Activated T-helper 1 cell treated with anti-CD3 and anti-CD28 coated beads, Interleukin-2, amount 50 U/mL, for 16 hours (primary cell): ENCODE data around the gene TEX9.

Source experiments
- DNase-seq, 2 donors: peaks; one replicate each; pipeline ENCODE4 v3.0.0-alpha.2; 2020; ENCODE audit warnings: low read depth in 1 of 2, low spot score in 1 of 2

TEX9 gene

DNA sequence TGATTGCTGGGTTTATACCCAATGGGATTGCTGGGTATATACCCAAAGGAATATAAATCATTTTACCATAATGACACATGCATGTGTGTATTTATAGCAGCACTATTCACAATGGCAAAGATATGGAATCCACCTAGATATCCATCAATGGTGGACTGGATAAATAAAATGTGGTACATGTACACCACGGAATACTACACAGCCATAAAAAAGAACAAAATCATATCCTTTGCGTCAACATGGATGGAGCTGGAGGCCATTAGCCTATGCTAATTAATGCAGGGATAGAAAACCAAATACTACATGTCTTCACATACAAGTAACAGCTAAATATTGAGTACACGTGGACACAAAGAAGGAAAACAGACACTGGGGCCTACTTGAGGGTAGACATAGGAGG is 77.1 kb downstream of the TEX9 start:
- no peak for DNase-seq

DNA sequence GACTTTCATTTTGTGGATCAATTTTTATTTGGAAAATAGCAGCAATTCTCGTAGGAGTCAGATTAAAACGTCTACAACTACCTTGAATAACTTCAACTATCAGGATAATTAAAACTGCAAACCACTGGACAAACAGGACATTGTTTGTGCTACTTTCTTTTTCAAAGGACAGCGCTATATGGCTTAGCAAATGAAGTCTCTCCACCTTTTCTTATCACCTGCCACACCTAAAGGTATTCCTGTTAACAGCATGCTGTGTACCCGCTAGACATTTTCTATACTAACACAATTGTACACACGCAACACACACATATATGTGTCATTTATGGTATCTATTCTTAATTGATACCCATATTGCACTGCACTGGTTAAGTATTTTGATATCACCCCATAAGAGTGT is 80.5 kb downstream of the TEX9 start:
- DNase-seq = no peak

DNA sequence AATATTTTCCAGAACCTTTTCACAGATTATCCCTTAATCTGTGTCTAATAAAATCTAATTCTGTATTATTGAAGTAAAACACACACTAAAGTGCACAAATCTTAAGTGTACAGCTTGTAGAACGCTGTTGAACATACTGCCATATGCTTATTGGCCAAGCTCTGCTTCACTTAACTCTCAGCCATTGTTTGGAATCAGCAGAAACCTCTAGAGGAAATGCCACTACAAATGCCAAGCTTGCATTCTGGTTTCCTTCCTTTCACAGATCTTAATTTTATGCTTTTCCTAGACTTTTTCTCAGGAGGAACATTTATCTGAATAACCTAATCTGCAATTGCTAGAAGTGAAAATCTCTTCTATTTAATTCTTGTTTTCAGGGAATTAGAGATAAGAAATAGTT is 89.6 kb downstream of the TEX9 start:
- no peak for DNase-seq

DNA sequence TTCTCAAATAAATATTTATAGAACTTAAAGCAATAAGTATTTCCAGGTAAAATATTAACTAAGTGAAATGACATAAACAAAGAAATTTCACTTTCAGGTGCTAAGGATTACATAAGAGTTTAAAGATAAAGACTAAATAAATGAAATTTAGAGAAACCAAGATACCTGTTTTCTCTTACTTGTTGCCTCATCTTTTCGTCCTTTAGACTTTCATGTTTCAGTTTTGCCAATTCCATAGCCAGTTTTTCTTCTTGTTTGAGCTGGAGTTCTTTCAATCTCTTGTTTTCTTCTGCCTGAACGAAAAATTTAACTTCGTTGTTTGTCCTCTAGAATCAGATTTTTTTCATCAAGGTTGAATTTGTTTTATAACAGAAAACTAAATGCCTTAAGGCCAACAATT is 91.0 kb downstream of the TEX9 start:
- DNase-seq = no peak

DNA sequence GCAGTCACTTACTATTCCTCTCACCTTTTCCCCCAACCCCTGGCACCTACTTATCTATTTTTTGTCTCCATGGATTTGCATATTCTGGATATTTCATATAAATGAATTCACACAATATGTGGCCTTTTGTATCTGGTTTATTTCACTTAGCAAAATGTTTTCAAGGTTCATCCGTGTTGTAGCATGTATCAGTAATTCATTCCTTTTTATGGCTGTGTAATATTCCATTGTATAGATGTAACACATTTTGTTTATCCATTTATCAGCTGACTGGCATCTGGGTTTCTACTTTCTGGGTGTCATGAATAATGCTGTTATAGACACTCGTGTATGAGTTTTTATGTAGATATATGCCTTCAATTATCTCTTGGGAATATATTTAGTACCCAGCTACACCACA is 93.9 kb downstream of the TEX9 start:
- DNase-seq = no peak

DNA sequence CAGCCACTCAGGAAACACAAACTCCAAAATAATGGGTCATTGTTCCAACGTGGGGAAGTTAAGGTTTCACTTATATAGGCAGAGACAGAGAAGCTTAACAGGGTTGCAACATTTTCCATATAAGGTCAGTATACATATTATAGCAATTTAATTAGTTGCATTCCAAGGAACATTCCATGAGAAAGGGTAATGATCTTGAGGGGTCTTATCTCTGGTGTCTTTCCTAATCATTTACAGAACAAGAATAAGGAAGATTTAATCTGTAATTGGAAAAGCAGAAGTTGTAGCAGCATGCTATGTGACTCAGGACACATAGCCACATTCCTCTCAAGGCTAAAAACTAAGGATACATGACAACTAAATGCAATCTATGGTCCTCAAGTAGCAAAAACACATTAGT is 94.8 kb downstream of the TEX9 start:
- DNase-seq = no peak

DNA sequence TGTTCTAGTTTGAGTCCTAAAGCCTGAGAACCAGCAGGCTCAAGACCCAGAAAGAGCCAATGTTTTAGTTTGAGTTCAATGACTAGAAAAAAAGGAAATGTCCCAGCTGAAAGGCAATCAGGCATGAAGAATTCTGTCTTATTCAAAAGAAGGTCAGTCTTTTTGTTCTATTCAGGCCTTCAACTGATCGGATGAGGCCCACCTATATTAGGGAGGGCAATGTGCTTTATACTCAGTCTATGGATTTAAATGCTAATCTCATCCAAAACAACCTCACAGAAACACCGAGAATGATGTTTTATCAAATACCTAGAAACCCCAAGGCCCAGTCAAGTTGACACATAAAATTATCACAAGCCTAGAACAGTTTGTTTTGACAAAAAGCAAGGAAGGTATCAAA is 95.7 kb downstream of the TEX9 start:
- no peak for DNase-seq

DNA sequence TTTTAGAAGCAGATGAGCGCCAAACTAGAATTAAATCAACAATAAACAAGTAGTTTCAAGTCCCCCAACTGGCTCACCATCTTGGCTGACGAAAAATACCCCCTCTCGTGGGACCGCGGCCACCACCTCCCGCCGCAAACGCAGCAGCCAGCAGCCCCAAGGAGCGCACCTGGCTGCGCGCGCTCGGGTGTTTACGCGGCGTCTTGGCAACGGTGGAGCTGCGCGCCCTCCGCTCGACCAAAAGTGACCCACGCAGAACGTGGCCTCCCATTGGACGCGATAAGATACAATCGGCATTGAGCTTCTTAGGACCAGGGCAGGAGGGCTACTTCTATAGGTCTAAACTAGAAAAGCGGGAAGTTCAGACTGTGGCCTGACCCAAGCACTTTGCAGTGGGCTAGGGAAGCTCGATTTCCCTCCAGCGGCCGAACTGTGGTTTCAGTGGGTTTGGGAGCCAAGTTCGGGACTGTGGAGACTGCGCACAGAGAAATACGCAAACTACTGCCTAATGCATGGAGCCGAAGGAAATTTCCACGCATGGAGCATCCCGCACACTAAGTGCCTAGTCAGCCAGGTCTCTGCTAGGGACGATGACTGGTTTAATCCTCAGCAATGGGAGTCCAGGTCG is 99.8 kb downstream of the TEX9 start, which contains the start of gene MNS1:
TSS of gene MNS1 (minus strand) at position 245 of the 628 bp plus-strand sequence. CDS start at position 80, 165 bp downstream.
- peak in 1 of 2 donors; percentile 19 for DNase-seq

DNA sequence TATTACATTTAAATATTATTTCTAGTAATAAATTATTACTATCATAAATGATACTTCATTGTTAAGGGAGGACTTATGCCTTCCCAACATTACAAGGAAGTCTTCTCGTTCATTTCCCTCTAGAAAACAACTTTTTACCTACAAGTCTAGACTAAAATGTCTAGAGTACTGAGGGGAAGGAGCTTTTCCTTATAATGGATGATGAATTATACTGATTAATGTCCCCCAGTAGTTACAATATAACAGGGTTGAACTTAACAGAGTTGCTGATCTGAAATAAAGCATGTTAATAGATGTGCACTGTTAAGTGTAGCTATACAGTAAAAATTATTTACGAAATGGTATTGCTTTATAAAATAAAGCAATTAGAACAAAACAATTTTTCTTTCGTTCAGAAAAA is 102.4 kb downstream of the TEX9 start:
- DNase-seq = no peak

DNA sequence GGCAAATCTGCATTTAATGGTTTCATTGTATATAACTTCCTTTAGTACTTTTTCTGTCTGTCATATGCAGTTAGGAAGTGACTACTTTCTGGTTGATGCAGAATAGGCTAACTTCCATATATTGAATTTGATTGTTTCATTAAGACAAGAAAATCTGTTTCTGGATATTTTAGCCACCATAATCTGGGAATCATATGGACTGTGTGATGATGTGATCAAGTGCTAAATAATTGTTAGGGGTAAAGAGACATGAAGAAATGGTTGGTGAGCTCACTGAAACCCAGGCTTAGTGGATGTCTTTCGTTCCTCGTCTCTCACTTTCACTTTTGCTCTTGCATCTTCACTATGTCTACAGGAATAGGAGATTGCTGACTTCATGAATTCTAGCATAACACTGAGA is 103.2 kb downstream of the TEX9 start:
- DNase-seq = no peak

DNA sequence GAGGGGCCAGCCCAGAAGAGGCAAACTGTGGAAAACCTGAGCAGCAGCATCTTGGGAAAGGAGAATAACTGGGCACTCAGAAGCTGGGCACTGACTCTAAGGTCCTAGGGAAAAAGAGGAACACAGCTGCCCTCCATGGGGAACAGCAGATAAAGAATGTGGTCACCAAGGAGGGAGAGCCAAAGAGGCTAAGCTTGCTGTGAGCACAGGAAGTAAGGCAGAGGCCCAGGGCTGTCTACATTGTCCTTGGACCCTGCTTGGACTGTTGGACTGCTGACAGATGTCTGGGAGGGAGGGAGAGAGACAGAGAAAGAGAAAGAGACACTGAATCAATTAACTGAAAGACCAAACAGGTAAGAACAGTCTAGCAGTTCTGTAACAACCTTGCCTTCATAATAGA is 104.3 kb downstream of the TEX9 start:
- no peak for DNase-seq

DNA sequence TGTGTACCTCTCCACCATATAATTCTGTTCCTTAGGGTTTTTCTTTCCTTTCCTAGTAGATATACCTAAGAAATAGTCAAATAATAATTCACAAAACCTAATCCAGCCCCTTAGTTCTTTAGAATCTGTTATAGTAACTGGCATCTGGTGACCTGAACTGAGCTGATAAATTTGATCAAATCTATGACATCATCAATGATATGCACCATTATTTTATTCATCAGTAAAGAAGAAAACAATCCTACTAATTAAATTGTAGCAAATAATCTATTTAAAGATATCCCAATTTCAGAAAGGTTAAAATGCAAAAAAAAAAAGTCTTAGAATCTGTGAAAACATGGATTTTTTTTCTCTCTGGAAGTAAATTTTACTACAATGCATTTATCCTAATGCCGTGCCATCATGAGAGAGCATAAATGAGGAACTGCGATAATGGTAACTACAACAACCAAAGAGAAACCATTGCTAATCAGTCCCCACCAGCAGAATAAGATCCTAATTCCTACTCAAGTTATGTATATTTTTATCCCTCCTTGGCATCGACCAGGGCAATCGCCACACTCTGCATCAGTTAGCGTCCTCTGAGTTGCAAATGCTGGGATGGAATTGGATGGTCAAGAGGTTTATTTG is 106.3 kb downstream of the TEX9 start:
- no peak for DNase-seq

DNA sequence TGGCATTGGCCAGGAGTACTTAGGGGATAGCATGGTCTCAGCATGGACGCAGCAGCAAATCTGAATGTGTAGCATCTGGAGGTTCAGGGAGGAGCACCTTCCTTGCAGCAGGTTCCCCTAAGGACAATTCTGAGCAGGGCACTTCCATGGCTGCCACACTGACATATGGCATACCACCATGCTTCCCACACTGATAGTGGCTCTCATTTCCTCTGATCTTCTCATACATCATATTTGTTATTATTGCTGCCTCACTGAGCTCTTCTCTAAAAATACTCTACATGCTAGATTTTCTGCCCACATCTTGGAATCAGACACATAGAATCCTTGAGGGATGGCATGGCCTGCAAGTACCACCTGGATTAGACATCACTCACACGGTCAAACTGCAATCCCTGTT is 107.1 kb downstream of the TEX9 start:
- no peak for DNase-seq

DNA sequence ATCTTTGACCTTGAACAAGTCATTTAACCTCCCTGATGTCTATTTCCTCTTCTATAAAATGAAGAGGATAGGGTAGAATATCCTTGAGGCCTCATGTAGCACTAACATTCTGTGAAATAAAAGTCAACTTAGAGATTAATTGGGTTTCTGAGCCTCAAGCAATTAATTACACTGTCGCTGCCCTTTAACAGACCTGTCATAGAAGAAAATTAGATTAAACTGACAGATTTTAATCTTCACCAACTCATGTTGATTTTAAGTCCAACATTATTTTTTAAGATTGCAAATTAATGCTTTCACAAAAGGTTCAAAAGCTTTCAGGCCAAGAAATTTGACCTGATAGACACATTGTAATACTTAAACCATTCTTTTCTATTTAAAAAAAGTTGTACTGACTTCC is 107.8 kb downstream of the TEX9 start:
- no peak for DNase-seq

DNA sequence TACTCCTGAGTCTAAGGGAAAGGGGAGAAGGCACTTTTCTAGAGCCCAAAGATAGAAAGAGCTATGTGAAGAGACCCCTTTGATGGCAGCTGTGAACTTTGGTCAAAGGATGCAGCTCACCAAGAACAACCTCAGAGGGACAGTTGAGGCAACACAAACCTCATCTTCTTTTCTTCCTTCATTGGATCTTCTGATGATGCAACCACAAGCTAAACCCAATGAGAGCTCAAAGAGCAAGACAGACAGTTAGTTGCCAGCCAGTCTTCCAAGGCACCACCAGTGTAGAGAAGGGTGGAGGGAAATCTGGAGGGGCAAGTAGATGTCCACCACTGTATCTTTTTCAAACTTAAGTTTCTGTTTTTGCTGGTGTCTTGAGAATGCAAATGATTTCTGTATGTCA is 110.1 kb downstream of the TEX9 start:
- DNase-seq = no peak
